PC-3 (cell line): ENCODE results near the gene PCNX2. TPM values are rescaled to one million over a fixed set of nuclear protein-coding genes. Genes with fewer than 3 reads are reported as not detected.
"Not testable (repeated sequence)": the region's sequence is repeated elsewhere in the genome, so short reads cannot be mapped to it uniquely, and the experiment has no call there.

Experiments
- ATAC-seq: fragments of 200-7000 bp; cut with Tn5 transposase; 2 replicates; pipeline ENCODE4 v1.9.1; 2020; ENCODE audit warnings: mild to moderate bottlenecking, moderate library complexity
- BruUV-seq: library from RNA; stranded (reverse); fragments of 400-500 nt; replicated peaks from 2 replicates; lab custom pipeline; 2021; lab: Mats Ljungman, UMichigan
- CTCF ChIA-PET: fragments of 300-600 bp; sonication (Branson Sonifier 250); formaldehyde crosslinking; loops from one replicate; lab custom pipeline; 2022; ENCODE audit warnings: antibody characterized with exemption; lab: Charles Lee
- POLR2A ChIA-PET: fragments of 300-600 bp; sonication (Branson Sonifier 250); formaldehyde crosslinking; loops from one replicate; lab custom pipeline; 2022; ENCODE audit warnings: antibody characterized with exemption; ENCODE audit not compliant: unreplicated experiment; lab: Charles Lee
- DNase-seq: peaks from one replicate; pipeline ENCODE4 v3.0.0-alpha.2; 2015
- H2AFZ ChIP-seq: fragments of 300-600 bp; sonication (generic); 2 replicates; pipeline ENCODE4 v1.6.0; 2016; ENCODE audit warnings: antibody characterized with exemption, low read length
- H3F3A ChIP-seq: fragments of 300-600 bp; sonication (generic); one replicate; pipeline ENCODE4 v1.6.0; 2017; ENCODE audit warnings: antibody characterized with exemption, low read length, control low read depth, mild to moderate bottlenecking; ENCODE audit not compliant: unreplicated experiment
- H3K27ac ChIP-seq: fragments of 300-600 bp; sonication (generic); 2 replicates; pipeline ENCODE4 v1.5.1; 2016; ENCODE audit warnings: mild to moderate bottlenecking, low read length
- H3K27me3 ChIP-seq: fragments of 300-600 bp; sonication (generic); 2 replicates; pipeline ENCODE4 v1.6.1; 2016; ENCODE audit warnings: low read length, mixed read lengths
- H3K36me3 ChIP-seq: fragments of 300-600 bp; sonication (generic); 2 replicates; pipeline ENCODE4 v1.6.1; 2016; ENCODE audit warnings: low read depth, mixed run types, low read length, mixed read lengths
- H3K4me1 ChIP-seq: fragments of 300-600 bp; sonication (generic); 2 replicates; pipeline ENCODE4 v1.5.1; 2016; ENCODE audit warnings: low read length; ENCODE audit not compliant: insufficient read depth
- H3K4me2 ChIP-seq: fragments of 300-600 bp; sonication (generic); 2 replicates; pipeline ENCODE4 v1.6.0; 2016; ENCODE audit warnings: low read length
- H3K4me3 ChIP-seq: fragments of 300-600 bp; sonication (generic); 2 replicates; pipeline ENCODE4 v1.5.1; 2016; ENCODE audit warnings: mild to moderate bottlenecking, low read length, mixed read lengths
- H3K79me2 ChIP-seq: fragments of 300-600 bp; sonication (generic); 2 replicates; pipeline ENCODE4 v1.6.1; 2017; ENCODE audit warnings: low read length, mixed read lengths
- H3K9ac ChIP-seq: fragments of 300-600 bp; sonication (generic); 2 replicates; pipeline ENCODE4 v1.6.0; 2016; ENCODE audit warnings: mild to moderate bottlenecking, low read length
- H3K9me2 ChIP-seq: fragments of 300-600 bp; sonication (generic); replicated peaks from 2 replicates; pipeline ENCODE4 v1.6.1; 2016; ENCODE audit warnings: mixed run types, low read length, mixed read lengths
- H3K9me3 ChIP-seq: fragments of 300-600 bp; sonication (generic); 2 replicates; pipeline ENCODE4 v1.6.1; 2016; ENCODE audit warnings: low read length, mixed read lengths
- H4K20me1 ChIP-seq: fragments of 300-600 bp; sonication (generic); 2 replicates; pipeline ENCODE4 v1.6.1; 2016; ENCODE audit warnings: low read length, mixed read lengths
- CTCF ChIP-seq: fragments of 300-600 bp; sonication (generic); conservative IDR thresholded peaks from 2 replicates; pipeline ENCODE4 v1.5.1; 2017; ENCODE audit warnings: antibody characterized with exemption, low read depth, mild to moderate bottlenecking, low read length
- EZH2 ChIP-seq: fragments of 300-600 bp; sonication (generic); IDR thresholded peaks from one replicate; pipeline ENCODE4 v1.6.1; 2017; ENCODE audit warnings: antibody characterized with exemption, mild to moderate bottlenecking, low read length; ENCODE audit not compliant: unreplicated experiment
- EZH2phosphoT487 ChIP-seq: fragments of 300-600 bp; sonication (generic); IDR thresholded peaks from 2 replicates; pipeline ENCODE4 v1.6.1; 2018; ENCODE audit warnings: mild to moderate bottlenecking, antibody characterized with exemption, low read length, borderline replicate concordance
- intact Hi-C: fragments of 100-400 bp; cut with micrococcal nuclease; formaldehyde crosslinking; loops from 2 replicates; pipeline ENCODE4 v1.9.0; 2023
- total RNA-seq: library from RNA; depleted of rRNA; stranded (reverse); fragments of >200 nt; gene quantifications from 2 replicates; pipeline ENCODE4 v1.2.3, GENCODE V29; 2014

PCNX2 gene
- total RNA-seq, 1 experiment from 2014 or later, result 17.3 TPM

GRCh38 chr1:233005156-233005555 lies 290.4 kb downstream of the PCNX2 start:
- Histone ChIP-seq H3K9ac (no peak overlapping the region), H3K79me2 (no peaks in the 10 kb centered on the region), H3K36me3 (no peaks in the 10 kb centered on the region), H2AFZ (no peak overlapping the region), H3K27ac (no peak overlapping the region), H3F3A (no peaks in the 10 kb centered on the region), H3K4me1 (peaks cover 14% of the 10 kb centered on the region), H4K20me1 (0 out of 2 replicates have a peak, but pooled peaks cover 5% of the 10 kb centered on the region), H3K4me3 (no peak overlapping the region), H3K9me2 (no peaks in the 10 kb centered on the region), H3K9me3 (no peaks in the 10 kb centered on the region), H3K27me3 (no peaks in the 10 kb centered on the region), H3K4me2 (no peak overlapping the region)
- DNase-seq, result no peak
- intact Hi-C loops, result no loop called here
- no TSS peak for BruUV-seq
- ChIA-PET CTCF (no interaction called here), POLR2A (interaction anchor here (0.6 kb wide), 1 partner anchor 62 kb away, joined by 3 read pairs; no protein-coding TSS in a partner anchor)
- no peak for ATAC-seq
- TF ChIP-seq EZH2 (no peak), CTCF (no peak), EZH2phosphoT487 (no peak)

GRCh38 chr1:233004451-233004850 lies 291.1 kb downstream of the PCNX2 start:
- intact Hi-C loops, result no loop called here
- Histone ChIP-seq H3K36me3 (peaks cover 3% of the 10 kb centered on the region; the same call in 1 of the 2 replicates), H4K20me1 (no peaks in the 10 kb centered on the region), H3K4me1 (peaks cover 7% of the 10 kb centered on the region; the same call in 1 of the 2 replicates), H3K4me2 (no peak overlapping the region), H3K27me3 (no peaks in the 10 kb centered on the region), H3K9me2 (no peaks in the 10 kb centered on the region), H2AFZ (no peak overlapping the region), H3K27ac (no peak overlapping the region), H3K9ac (no peak overlapping the region), H3F3A (no peaks in the 10 kb centered on the region), H3K4me3 (no peak overlapping the region), H3K79me2 (no peaks in the 10 kb centered on the region), H3K9me3 (no peaks in the 10 kb centered on the region)
- CTCF ChIA-PET, result no interaction called here
- DNase-seq (no peak), ATAC-seq (no peak)
- TF ChIP-seq EZH2phosphoT487, result no peak
- BruUV-seq, result no TSS peak
- POLR2A ChIA-PET, result no interaction called here

- H3K27ac ChIP-seq, result not testable (repeated sequence)
Observed at GRCh38 chr1:233003638-233004037, 291.9 kb downstream of the PCNX2 start.

More at GRCh38 chr1:233003638-233004037, 291.9 kb downstream of the PCNX2 start:
- H3K36me3 ChIP-seq, H3K4me3 ChIP-seq, H3K9me2 ChIP-seq, H2AFZ ChIP-seq, CTCF ChIA-PET, H3K27me3 ChIP-seq, H3K9me3 ChIP-seq, H3K4me2 ChIP-seq, H3K9ac ChIP-seq, ATAC-seq, H3K4me1 ChIP-seq, intact Hi-C loops, H3F3A ChIP-seq, H4K20me1 ChIP-seq, POLR2A ChIA-PET, H3K79me2 ChIP-seq, DNase-seq, BruUV-seq: not testable (repeated sequence)
